ENCODE results near the gene LITAF.
"Not testable (repeated sequence)": the region's sequence is repeated elsewhere in the genome, so short reads cannot be mapped to it uniquely, and the experiment has no call there.

Gene LITAF

DNA sequence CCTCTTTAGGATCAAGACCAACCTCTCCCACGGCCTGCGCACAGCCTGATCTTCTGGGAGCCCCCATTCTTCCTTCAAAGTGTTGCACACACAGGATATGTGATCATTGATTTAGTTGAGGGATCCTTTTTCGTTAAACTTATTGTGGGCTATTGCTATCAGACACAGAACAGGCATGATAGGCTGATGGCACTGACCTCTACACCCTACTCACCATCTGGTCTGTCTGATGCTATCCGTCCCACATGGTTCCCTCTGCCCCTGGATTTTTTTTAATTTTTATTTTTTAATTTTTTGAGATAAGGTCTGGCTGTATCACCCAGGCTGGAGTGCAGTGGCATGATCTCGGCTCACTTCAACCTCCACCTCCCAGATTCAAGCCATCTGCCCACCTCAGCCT lies 19.2 kb upstream of the LITAF start:
- DNase-seq (ENCODE audit: low read depth), result no peak
- TF ChIP-seq CTCF (IDR thresholded peaks at IDR 0.05; ENCODE audit: low read length, missing control alignments), result no peak
- no peak overlapping the region for H3K4me3 ChIP-seq (replicated peaks; ENCODE audit: low read depth, low read length)

GRCh38 chr16:11605564-11605886 lies 18.8 kb upstream of the LITAF start:
- no peak for TF ChIP-seq CTCF (IDR thresholded peaks at IDR 0.05; ENCODE audit: low read length, missing control alignments)
- DNase-seq (ENCODE audit: low read depth), result no peak
- H3K4me3 ChIP-seq (replicated peaks; ENCODE audit: low read depth, low read length), result no peak overlapping the region

- DNase-seq (ENCODE audit: low read depth), result peak; percentile 97
- H3K4me3 ChIP-seq (replicated peaks; ENCODE audit: low read depth, low read length), result no peak overlapping the region
- TF ChIP-seq CTCF (IDR thresholded peaks at IDR 0.05; ENCODE audit: low read length, missing control alignments), result no peak
Observed at GRCh38 chr16:11604783-11605563, 18.3 kb upstream of the LITAF start.

GRCh38 chr16:11604296-11604695 lies 17.6 kb upstream of the LITAF start:
- not testable (repeated sequence) for DNase-seq (ENCODE audit: low read depth); H3K4me3 ChIP-seq (replicated peaks; ENCODE audit: low read depth, low read length)

- peak; percentile 67 for DNase-seq (ENCODE audit: low read depth)
- no peak for TF ChIP-seq CTCF (IDR thresholded peaks at IDR 0.05; ENCODE audit: low read length, missing control alignments)
- no peak overlapping the region for H3K4me3 ChIP-seq (replicated peaks; ENCODE audit: low read depth, low read length)
Observed at GRCh38 chr16:11603331-11603750, 16.6 kb upstream of the LITAF start.

- no peak for TF ChIP-seq CTCF (IDR thresholded peaks at IDR 0.05; ENCODE audit: low read length, missing control alignments)
- no peak overlapping the region for H3K4me3 ChIP-seq (replicated peaks; ENCODE audit: low read depth, low read length)
- no peak for DNase-seq (ENCODE audit: low read depth)
Observed at GRCh38 chr16:11602321-11602720, 15.6 kb upstream of the LITAF start.

DNA sequence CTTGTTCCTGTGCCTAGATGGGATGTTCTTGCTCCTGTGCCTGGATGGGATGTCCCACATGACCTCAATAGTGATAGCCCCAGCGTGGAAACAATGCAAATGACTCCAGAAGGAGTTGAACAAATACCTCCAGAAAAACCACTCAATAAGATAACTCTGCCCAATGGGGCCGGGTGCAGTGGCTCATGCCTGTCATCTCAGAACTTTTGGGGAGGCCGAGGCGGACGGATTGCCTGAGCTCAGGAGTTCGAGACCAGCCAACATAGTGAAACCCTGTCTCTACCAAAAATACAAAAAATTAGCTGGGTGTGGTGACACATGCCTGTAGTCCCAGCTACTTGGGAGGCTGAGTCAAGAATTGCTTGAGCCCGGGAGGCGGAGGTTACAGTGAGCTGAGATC lies 15.2 kb upstream of the LITAF start:
- no peak overlapping the region for H3K4me3 ChIP-seq (replicated peaks; ENCODE audit: low read depth, low read length)
- no peak for TF ChIP-seq CTCF (IDR thresholded peaks at IDR 0.05; ENCODE audit: low read length, missing control alignments)
- no peak for DNase-seq (ENCODE audit: low read depth)
